Measurements from ENCODE around the gene ALKBH3. TPM values are rescaled to one million over a fixed set of nuclear protein-coding genes. Genes with fewer than 3 reads are reported as not detected.
A peak's percentile ranks its signal among the peaks of the same experiment; 100 is the strongest.

ALKBH3 gene
- total and polyA plus RNA-seq, 4 experiments from 2014 or later = 34.1 to 49.8 (median 38.0) TPM

- no peak overlapping the region for H3K27ac Mint-ChIP-seq
- H3K9me3 Mint-ChIP-seq = no peaks in the 10 kb centered on the region
- H3K4me3 Mint-ChIP-seq = no peak overlapping the region
- H3K4me1 ChIP-seq (ENCODE audit: insufficient read depth, low read length) = no peaks in the 10 kb centered on the region
- H3K4me1 Mint-ChIP-seq = peaks cover 0 to 6% (median 4%) of the 10 kb centered on the region in 4 donors
- no peaks in the 10 kb centered on the region for H3K27me3 ChIP-seq (ENCODE audit: insufficient read depth, low read length)
- H3K27me3 Mint-ChIP-seq = no peaks in the 10 kb centered on the region
- no peak overlapping the region for H3K4me3 ChIP-seq (ENCODE audit: low read length in 2 of 2)
- H3K36me3 Mint-ChIP-seq = peaks cover 25 to 32% of the 10 kb centered on the region in 2 donors
- intact Hi-C loops (cut with micrococcal nuclease) = no loop called here
- no peak overlapping the region for H3K27ac ChIP-seq (ENCODE audit: low read depth, low read length)
- no peak for DNase-seq
- ChIA-PET POLR2A (ENCODE audit: partially characterized antibody) (no interaction called here), CTCF (ENCODE audit: partially characterized antibody) (no interaction called here)
- no peaks in the 10 kb centered on the region for H3K9me3 ChIP-seq (ENCODE audit: control insufficient read depth in 1 of 2, low read length in 2 of 2)
- peaks cover 13% of the 10 kb centered on the region for H3K36me3 ChIP-seq (ENCODE audit: insufficient read depth, low read length)
These were observed 44.7 kb downstream of the ALKBH3 start for GRCh38 chr11:43925063-43925931.

DNA sequence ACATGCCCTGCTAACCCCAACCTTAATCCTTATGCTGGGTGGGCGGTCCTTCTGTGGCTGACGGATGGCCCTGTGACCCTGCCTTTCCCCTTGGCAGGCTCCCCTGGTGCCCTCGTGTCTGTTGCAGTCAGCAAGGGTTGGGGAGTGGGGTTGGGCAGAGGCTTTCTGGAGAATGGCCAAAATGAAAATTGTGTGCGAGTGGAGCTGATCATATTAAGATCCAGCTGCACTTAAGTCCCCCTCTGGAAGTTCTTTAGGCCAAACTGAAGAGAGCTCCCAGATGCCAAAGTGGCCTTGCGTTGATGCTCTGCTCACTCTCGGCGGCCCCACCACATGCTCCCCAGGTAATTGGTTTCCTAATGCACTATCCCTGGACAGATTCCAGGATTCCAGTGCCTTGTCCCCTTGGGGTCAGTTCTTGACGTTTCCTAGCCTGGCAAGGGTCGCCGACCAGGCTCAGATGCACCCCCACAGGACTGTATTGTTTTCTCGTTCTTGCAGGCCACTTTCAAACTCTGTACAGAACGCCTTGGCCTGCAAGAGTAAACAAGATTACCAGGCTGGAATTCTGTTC is 45.4 kb downstream of the ALKBH3 start:
- no peak overlapping the region for H3K27ac ChIP-seq (ENCODE audit: low read depth, low read length)
- H3K4me1 ChIP-seq (ENCODE audit: insufficient read depth, low read length) = no peaks in the 10 kb centered on the region
- DNase-seq = no peak
- Mint-ChIP-seq H3K36me3 (peaks cover 18 to 25% of the 10 kb centered on the region in 2 donors), H3K4me3 (no peak overlapping the region), H3K27me3 (no peaks in the 10 kb centered on the region), H3K27ac (no peak overlapping the region), H3K4me1 (peaks cover 0 to 10% (median 5%) of the 10 kb centered on the region in 4 donors), H3K9me3 (no peaks in the 10 kb centered on the region)
- peaks cover 6% of the 10 kb centered on the region for H3K36me3 ChIP-seq (ENCODE audit: insufficient read depth, low read length)
- no peaks in the 10 kb centered on the region for H3K27me3 ChIP-seq (ENCODE audit: insufficient read depth, low read length)
- POLR2A ChIA-PET (ENCODE audit: partially characterized antibody) = no interaction called here
- intact Hi-C loops (cut with micrococcal nuclease) = no loop called here
- no peak overlapping the region for H3K4me3 ChIP-seq (ENCODE audit: low read length in 2 of 2)
- CTCF ChIA-PET (ENCODE audit: partially characterized antibody) = no interaction called here
- no peaks in the 10 kb centered on the region for H3K9me3 ChIP-seq (ENCODE audit: control insufficient read depth in 1 of 2, low read length in 2 of 2)

- POLR2A ChIA-PET (ENCODE audit: partially characterized antibody) = no interaction called here
- Mint-ChIP-seq H3K36me3 (peaks cover 14 to 15% of the 10 kb centered on the region in 2 donors), H3K9me3 (no peaks in the 10 kb centered on the region), H3K4me1 (peaks cover 0 to 11% (median 4%) of the 10 kb centered on the region in 4 donors), H3K27me3 (no peaks in the 10 kb centered on the region), H3K4me3 (no peak overlapping the region), H3K27ac (no peak overlapping the region)
- intact Hi-C loops (cut with micrococcal nuclease) = no loop called here
- no peaks in the 10 kb centered on the region for H3K9me3 ChIP-seq (ENCODE audit: control insufficient read depth in 1 of 2, low read length in 2 of 2)
- H3K4me3 ChIP-seq (ENCODE audit: low read length in 2 of 2) = no peak overlapping the region
- no peak for DNase-seq
- no peaks in the 10 kb centered on the region for H3K4me1 ChIP-seq (ENCODE audit: insufficient read depth, low read length)
- no peaks in the 10 kb centered on the region for H3K36me3 ChIP-seq (ENCODE audit: insufficient read depth, low read length)
- H3K27me3 ChIP-seq (ENCODE audit: insufficient read depth, low read length) = no peaks in the 10 kb centered on the region
- H3K27ac ChIP-seq (ENCODE audit: low read depth, low read length) = no peak overlapping the region
- CTCF ChIA-PET (ENCODE audit: partially characterized antibody) = no interaction called here
These were observed 46.4 kb downstream of the ALKBH3 start for GRCh38 chr11:43927070-43927469.

GRCh38 chr11:43927925-43928707 is 47.5 kb downstream of the ALKBH3 start:
- Histone ChIP-seq H3K36me3 (ENCODE audit: insufficient read depth, low read length) (no peaks in the 10 kb centered on the region), H3K27me3 (ENCODE audit: insufficient read depth, low read length) (no peaks in the 10 kb centered on the region), H3K4me3 (ENCODE audit: low read length in 2 of 2) (no peak overlapping the region), H3K9me3 (ENCODE audit: control insufficient read depth in 1 of 2, low read length in 2 of 2) (no peaks in the 10 kb centered on the region), H3K27ac (ENCODE audit: low read depth, low read length) (no peak overlapping the region), H3K4me1 (ENCODE audit: insufficient read depth, low read length) (no peaks in the 10 kb centered on the region)
- Mint-ChIP-seq H3K9me3 (no peaks in the 10 kb centered on the region), H3K4me1 (peaks cover 0 to 5% (median 4%) of the 10 kb centered on the region in 4 donors), H3K27me3 (no peaks in the 10 kb centered on the region), H3K36me3 (peaks cover 5 to 8% of the 10 kb centered on the region in 2 donors), H3K27ac (peak overlapping the region in 1 of 7 donors; percentile 81), H3K4me3 (no peak overlapping the region)
- intact Hi-C loops (cut with micrococcal nuclease) = no loop called here
- ChIA-PET CTCF (ENCODE audit: partially characterized antibody) (no interaction called here), POLR2A (ENCODE audit: partially characterized antibody) (no interaction called here)
- DNase-seq = no peak

- H3K36me3 Mint-ChIP-seq = peaks cover 1 to 8% of the 10 kb centered on the region in 2 donors
- ChIA-PET POLR2A (ENCODE audit: partially characterized antibody) (no interaction called here), CTCF (ENCODE audit: partially characterized antibody) (no interaction called here)
These were observed 48.1 kb downstream of the ALKBH3 start for GRCh38 chr11:43928721-43929120.

DNA sequence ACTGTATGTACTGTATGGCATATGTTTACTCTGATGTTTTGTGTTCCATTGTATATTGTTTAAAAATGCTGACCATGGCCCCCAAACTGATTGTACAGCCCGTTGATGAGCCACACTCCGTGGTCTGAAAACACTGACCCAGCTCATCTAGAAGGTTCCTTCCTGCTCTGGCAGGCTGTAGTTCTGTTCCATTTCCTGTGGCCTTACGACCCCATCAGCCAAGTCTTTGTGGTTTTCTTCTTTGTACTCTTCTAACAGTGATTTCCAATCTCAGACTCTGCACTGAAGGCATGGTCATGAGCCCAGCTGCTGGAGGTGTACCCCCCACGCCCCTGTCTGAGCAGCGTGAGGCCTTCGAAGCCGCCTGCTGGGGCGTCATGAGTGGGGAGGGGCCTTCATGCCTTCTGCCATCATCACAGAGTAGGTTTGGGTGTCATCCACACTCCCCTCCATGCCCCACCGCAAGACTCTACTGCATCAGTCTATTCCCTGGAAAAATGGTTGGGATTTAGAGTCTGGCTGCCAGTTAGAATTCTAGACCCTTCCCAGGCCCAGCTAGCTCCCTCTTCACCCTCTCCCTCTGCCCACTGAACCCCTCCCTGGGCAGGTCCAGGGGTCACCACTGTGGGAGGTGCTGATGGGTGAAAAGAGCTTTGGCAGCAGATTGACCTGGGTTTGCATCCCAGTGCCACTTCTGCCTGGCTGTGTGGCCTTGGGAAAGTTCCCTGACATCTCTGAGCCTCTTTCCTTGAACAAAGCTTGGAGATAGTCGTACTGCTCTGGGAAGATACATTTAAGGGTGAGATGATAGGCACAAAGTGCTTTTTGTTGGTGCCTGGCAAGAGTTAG is 50.5 kb downstream of the ALKBH3 start:
- ChIA-PET POLR2A (ENCODE audit: partially characterized antibody) (no interaction called here), CTCF (ENCODE audit: partially characterized antibody) (no interaction called here)
- H3K9me3 ChIP-seq (ENCODE audit: control insufficient read depth in 1 of 2, low read length in 2 of 2) = no peaks in the 10 kb centered on the region
- H3K4me3 ChIP-seq (ENCODE audit: low read length in 2 of 2) = no peak overlapping the region
- H3K27me3 ChIP-seq (ENCODE audit: insufficient read depth, low read length) = no peaks in the 10 kb centered on the region
- Mint-ChIP-seq H3K36me3 (peaks cover 1 to 6% of the 10 kb centered on the region in 2 donors), H3K27me3 (peaks cover 0 to 2% of the 10 kb centered on the region in 2 donors), H3K4me1 (peaks cover 0 to 5% (median 4%) of the 10 kb centered on the region in 4 donors), H3K27ac (peak overlapping the region in 1 of 7 donors; percentile 66), H3K4me3 (no peak overlapping the region), H3K9me3 (no peaks in the 10 kb centered on the region)
- intact Hi-C loops (cut with micrococcal nuclease) = no loop called here
- DNase-seq = no peak
- no peaks in the 10 kb centered on the region for H3K36me3 ChIP-seq (ENCODE audit: insufficient read depth, low read length)
- H3K4me1 ChIP-seq (ENCODE audit: insufficient read depth, low read length) = no peaks in the 10 kb centered on the region
- no peak overlapping the region for H3K27ac ChIP-seq (ENCODE audit: low read depth, low read length)

More at GRCh38 chr11:43928721-43929120, 48.1 kb downstream of the ALKBH3 start:
- no peak for DNase-seq
- Mint-ChIP-seq H3K4me3 (no peak overlapping the region), H3K9me3 (no peaks in the 10 kb centered on the region), H3K27ac (peak overlapping the region in 1 of 7 donors; percentile 30), H3K4me1 (peaks cover 0 to 5% (median 4%) of the 10 kb centered on the region in 4 donors), H3K27me3 (no peaks in the 10 kb centered on the region)
- Histone ChIP-seq H3K27ac (ENCODE audit: low read depth, low read length) (no peak overlapping the region), H3K4me1 (ENCODE audit: insufficient read depth, low read length) (no peaks in the 10 kb centered on the region), H3K9me3 (ENCODE audit: control insufficient read depth in 1 of 2, low read length in 2 of 2) (no peaks in the 10 kb centered on the region), H3K27me3 (ENCODE audit: insufficient read depth, low read length) (no peaks in the 10 kb centered on the region), H3K4me3 (ENCODE audit: low read length in 2 of 2) (no peak overlapping the region), H3K36me3 (ENCODE audit: insufficient read depth, low read length) (no peaks in the 10 kb centered on the region)
- intact Hi-C loops (cut with micrococcal nuclease) = no loop called here
